A204.1 (cell line): ENCODE results near the gene SPC25.
"Not testable (repeated sequence)": the region's sequence is repeated elsewhere in the genome, so short reads cannot be mapped to it uniquely, and the experiment has no call there.

Experiments
- FAIRE-seq: peaks from 2 replicates; lab custom pipeline; 2012; peaks lifted over from hg19 to GRCh38; lab: Jason Lieb, UNC

SPC25 gene

GRCh38 chr2:168890006-168890782 lies at the start of gene SPC25:
TSS of gene SPC25 (minus strand) at chr2:168890430. CDS start at chr2:168889519, 911 bp downstream.
- peak; percentile 96 for FAIRE-seq

GRCh38 chr2:168939918-168940317 lies 49.7 kb upstream of the SPC25 start:
- no peak for FAIRE-seq

GRCh38 chr2:168939061-168939460 lies 48.8 kb upstream of the SPC25 start:
- no peak for FAIRE-seq

- FAIRE-seq = no peak
These were observed 45.8 kb upstream of the SPC25 start for GRCh38 chr2:168935810-168936581.

GRCh38 chr2:168934826-168935225 lies 44.6 kb upstream of the SPC25 start:
- FAIRE-seq = no peak

GRCh38 chr2:168932174-168932573 lies 41.9 kb upstream of the SPC25 start:
- FAIRE-seq = not testable (repeated sequence)

GRCh38 chr2:168930242-168930641 lies 40.0 kb upstream of the SPC25 start:
- no peak for FAIRE-seq

- no peak for FAIRE-seq
These were observed 38.8 kb upstream of the SPC25 start for GRCh38 chr2:168929031-168929430.

- no peak for FAIRE-seq
These were observed 38.0 kb upstream of the SPC25 start for GRCh38 chr2:168928113-168928831.

- no peak for FAIRE-seq
These were observed 36.6 kb upstream of the SPC25 start for GRCh38 chr2:168926621-168927386.

GRCh38 chr2:168920504-168921157 lies 30.4 kb upstream of the SPC25 start:
- peak; percentile 95 for FAIRE-seq

GRCh38 chr2:168916331-168916675 lies 26.1 kb upstream of the SPC25 start:
- FAIRE-seq = no peak

GRCh38 chr2:168915441-168916330 lies 25.5 kb upstream of the SPC25 start:
- FAIRE-seq = no peak

- FAIRE-seq = no peak
These were observed 23.3 kb upstream of the SPC25 start for GRCh38 chr2:168913495-168913894.

- no peak for FAIRE-seq
These were observed 22.7 kb upstream of the SPC25 start for GRCh38 chr2:168912901-168913369.

- no peak for FAIRE-seq
These were observed 22.2 kb upstream of the SPC25 start for GRCh38 chr2:168912466-168912865.

- FAIRE-seq = no peak
These were observed 20.1 kb upstream of the SPC25 start for GRCh38 chr2:168910330-168910729.

GRCh38 chr2:168907940-168908662 lies 17.9 kb upstream of the SPC25 start:
- no peak for FAIRE-seq

- FAIRE-seq = no peak
These were observed 14.1 kb upstream of the SPC25 start for GRCh38 chr2:168904358-168904757.

- FAIRE-seq = no peak
These were observed 13.7 kb upstream of the SPC25 start for GRCh38 chr2:168903888-168904287.
